LNCAP (cell line): ENCODE measurements around the gene TAOK3.

Experiments
- TF ChIP-seq, protein P1 (sequence below): fragments of 450-650 bp; IDR thresholded peaks from 2 replicates; pipeline ENCODE4 v1.5.1; 2017; ENCODE audit warnings: mild to moderate bottlenecking

TAOK3 gene

DNA sequence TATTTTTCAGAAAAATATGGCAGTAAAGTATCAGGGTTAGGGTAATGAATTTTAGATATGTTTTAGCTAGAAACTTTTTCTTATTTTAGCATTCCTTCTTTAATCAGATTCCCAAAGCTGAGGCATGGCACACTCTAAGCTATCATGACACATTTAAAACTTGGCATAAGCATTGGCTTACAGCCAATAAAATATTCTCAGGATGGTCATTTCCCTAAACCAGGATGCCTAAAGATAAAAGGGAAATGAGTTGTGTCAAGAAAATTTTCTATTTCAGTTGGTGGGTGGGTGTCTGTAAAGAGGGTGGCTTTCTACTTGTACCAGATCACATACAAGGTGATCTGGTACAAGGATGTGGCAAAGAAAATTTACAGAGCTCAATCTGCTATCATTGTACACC lies 189.0 kb downstream of the TAOK3 start:
- TF ChIP-seq, protein P1, sequence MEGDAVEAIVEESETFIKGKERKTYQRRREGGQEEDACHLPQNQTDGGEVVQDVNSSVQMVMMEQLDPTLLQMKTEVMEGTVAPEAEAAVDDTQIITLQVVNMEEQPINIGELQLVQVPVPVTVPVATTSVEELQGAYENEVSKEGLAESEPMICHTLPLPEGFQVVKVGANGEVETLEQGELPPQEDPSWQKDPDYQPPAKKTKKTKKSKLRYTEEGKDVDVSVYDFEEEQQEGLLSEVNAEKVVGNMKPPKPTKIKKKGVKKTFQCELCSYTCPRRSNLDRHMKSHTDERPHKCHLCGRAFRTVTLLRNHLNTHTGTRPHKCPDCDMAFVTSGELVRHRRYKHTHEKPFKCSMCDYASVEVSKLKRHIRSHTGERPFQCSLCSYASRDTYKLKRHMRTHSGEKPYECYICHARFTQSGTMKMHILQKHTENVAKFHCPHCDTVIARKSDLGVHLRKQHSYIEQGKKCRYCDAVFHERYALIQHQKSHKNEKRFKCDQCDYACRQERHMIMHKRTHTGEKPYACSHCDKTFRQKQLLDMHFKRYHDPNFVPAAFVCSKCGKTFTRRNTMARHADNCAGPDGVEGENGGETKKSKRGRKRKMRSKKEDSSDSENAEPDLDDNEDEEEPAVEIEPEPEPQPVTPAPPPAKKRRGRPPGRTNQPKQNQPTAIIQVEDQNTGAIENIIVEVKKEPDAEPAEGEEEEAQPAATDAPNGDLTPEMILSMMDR: no peak

DNA sequence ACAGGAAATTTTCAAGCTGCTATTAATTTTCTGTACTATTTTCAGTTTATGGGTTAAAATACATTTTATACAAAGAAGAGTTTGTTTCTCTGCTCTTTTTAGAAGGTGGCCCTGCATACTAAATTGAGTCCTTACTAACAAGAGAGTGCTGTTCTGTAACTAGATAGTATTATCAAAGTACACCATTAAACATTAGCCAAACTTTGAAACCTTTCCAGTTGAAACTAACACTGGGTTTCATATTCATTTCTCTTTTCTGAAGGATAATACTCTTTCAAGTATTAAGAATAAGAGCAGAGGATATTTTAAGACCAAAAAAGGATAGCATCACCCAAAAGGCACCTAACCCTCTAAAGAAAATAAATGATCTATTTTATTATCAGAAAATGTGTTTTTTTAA lies 189.6 kb downstream of the TAOK3 start:
- TF ChIP-seq, protein P1: no peak

DNA sequence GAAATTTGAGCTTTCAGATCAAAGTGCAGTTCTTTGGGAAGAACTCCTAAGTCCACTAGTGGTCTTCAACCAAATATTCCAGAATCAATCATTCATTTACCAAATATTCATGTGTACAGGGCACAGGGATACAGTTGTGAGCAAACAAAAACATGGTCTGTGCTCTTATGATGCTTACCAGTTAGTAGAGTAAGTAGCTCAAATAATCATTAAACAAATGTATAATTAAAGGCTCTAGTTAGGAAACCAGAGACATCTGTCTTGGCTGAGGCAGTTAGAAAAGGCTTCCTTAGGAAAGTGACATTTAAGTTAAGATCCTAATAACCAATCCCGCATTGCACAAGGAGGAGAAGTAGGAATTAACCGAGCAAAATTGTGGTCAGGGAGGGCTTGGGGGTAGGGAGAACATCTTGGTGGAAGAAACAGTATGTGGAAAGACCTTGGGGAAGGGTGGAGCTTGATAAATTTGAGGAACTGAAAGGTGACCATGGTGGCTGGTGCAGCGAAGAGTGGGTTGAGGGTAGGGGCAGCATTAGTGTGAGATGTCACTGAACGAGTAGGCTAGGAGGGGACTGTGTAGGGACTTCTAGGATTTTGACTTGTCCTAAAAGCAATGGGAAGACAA lies 196.8 kb downstream of the TAOK3 start:
- TF ChIP-seq, protein P1: no peak

GRCh38 chr12:118166946-118167345 lies 205.8 kb downstream of the TAOK3 start:
- TF ChIP-seq, protein P1: no peak

GRCh38 chr12:118164798-118165486 lies 207.8 kb downstream of the TAOK3 start:
- TF ChIP-seq, protein P1: peak; percentile 81

- TF ChIP-seq, protein P1: no peak
Observed at GRCh38 chr12:118160536-118160935, 212.2 kb downstream of the TAOK3 start.

DNA sequence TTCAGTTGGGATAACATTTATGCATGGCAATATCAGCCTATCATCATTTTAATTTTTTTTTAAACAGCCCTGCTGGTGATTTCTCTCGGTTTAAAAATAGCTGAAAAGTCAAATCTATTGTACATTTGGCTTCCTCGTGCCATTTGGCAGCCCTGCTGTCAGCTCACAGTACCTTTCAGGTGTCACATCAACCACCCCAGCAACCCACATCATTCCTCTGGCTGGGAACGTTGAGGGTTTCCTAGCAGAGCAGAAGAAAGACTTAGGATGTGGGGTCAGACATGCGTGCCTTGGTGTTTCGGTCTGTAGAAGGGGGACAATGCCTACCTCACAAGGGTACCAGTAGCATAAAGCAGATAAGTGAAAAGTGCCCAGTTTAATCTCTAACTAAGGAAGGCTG lies 221.0 kb downstream of the TAOK3 start:
- TF ChIP-seq, protein P1: no peak
